ENCODE data around the gene CCDC171. TPM values are rescaled to one million over a fixed set of nuclear protein-coding genes. Genes with fewer than 3 reads are reported as not detected.

CCDC171 gene
- total RNA-seq, 2 experiments from 2014 or later: 10.4 to 18.2 TPM

GRCh38 chr9:15856591-15856990, 303.7 kb downstream of the CCDC171 start:
- TF ChIP-seq EZH2phosphoT487 (IDR thresholded peaks at IDR 0.05; ENCODE audit: borderline replicate concordance, low read depth, low read length): no peak
- TF ChIP-seq CTCF (conservative IDR thresholded peaks at IDR 0.05; ENCODE audit: low read length): no peak
- no peaks in the 10 kb centered on the region for H3K9me2 ChIP-seq (ENCODE audit: insufficient read depth, low read length)
- no TSS peak for BruUV-seq (replicated peaks)

GRCh38 chr9:15867334-15867733, 314.5 kb downstream of the CCDC171 start:
- no peak overlapping the region for H3K4me3 ChIP-seq (ENCODE audit: low read depth, low read length, poor library complexity, severe bottlenecking)
- BruUV-seq (replicated peaks): no TSS peak
- no peak for DNase-seq (ENCODE audit: low spot score)
- ChIA-PET POLR2A (interaction anchor here (1.0 kb wide), 1 partner anchor 10 kb away, joined by 3 read pairs; no protein-coding TSS in a partner anchor), CTCF (ENCODE audit: unreplicated experiment) (no interaction called here)
- no peaks in the 10 kb centered on the region for H3K36me3 ChIP-seq (ENCODE audit: insufficient read depth, low read length)
- no peak overlapping the region for H2AFZ ChIP-seq (ENCODE audit: low read length)
- no peak overlapping the region for H3K27ac ChIP-seq (ENCODE audit: low read depth, low read length, poor library complexity, severe bottlenecking)
- no peaks in the 10 kb centered on the region for H3K9me2 ChIP-seq (ENCODE audit: insufficient read depth, low read length)
- intact Hi-C loops (cut with micrococcal nuclease; ENCODE audit: unreplicated experiment): no loop called here
- no peaks in the 10 kb centered on the region for H3K79me2 ChIP-seq (ENCODE audit: insufficient read depth, low read depth, low read length)
- H4K20me1 ChIP-seq (ENCODE audit: insufficient read depth, low read length): no peaks in the 10 kb centered on the region
- TF ChIP-seq CTCF (conservative IDR thresholded peaks at IDR 0.05; ENCODE audit: low read length) (no peak), EZH2phosphoT487 (IDR thresholded peaks at IDR 0.05; ENCODE audit: borderline replicate concordance, low read depth, low read length) (no peak)
- no peaks in the 10 kb centered on the region for H3K9me3 ChIP-seq (ENCODE audit: low read length)
- no peak overlapping the region for H3K4me2 ChIP-seq (ENCODE audit: low read length)
- H3K4me1 ChIP-seq (ENCODE audit: insufficient read depth, low read length, poor library complexity, severe bottlenecking): no peaks in the 10 kb centered on the region

More at GRCh38 chr9:15856591-15856990, 303.7 kb downstream of the CCDC171 start:
- intact Hi-C loops (cut with micrococcal nuclease; ENCODE audit: unreplicated experiment): no loop called here
- H2AFZ ChIP-seq (ENCODE audit: low read length): no peak overlapping the region
- H3K27ac ChIP-seq (ENCODE audit: low read depth, low read length, poor library complexity, severe bottlenecking): no peak overlapping the region
- H4K20me1 ChIP-seq (ENCODE audit: insufficient read depth, low read length): no peaks in the 10 kb centered on the region
- POLR2A ChIA-PET: no interaction called here
- CTCF ChIA-PET (ENCODE audit: unreplicated experiment): no interaction called here
- H3K4me1 ChIP-seq (ENCODE audit: insufficient read depth, low read length, poor library complexity, severe bottlenecking): no peaks in the 10 kb centered on the region
- no peaks in the 10 kb centered on the region for H3K36me3 ChIP-seq (ENCODE audit: insufficient read depth, low read length)
- no peak overlapping the region for H3K4me3 ChIP-seq (ENCODE audit: low read depth, low read length, poor library complexity, severe bottlenecking)
- no peaks in the 10 kb centered on the region for H3K9me3 ChIP-seq (ENCODE audit: low read length)
- H3K79me2 ChIP-seq (ENCODE audit: insufficient read depth, low read depth, low read length): no peaks in the 10 kb centered on the region
- H3K4me2 ChIP-seq (ENCODE audit: low read length): no peak overlapping the region
- no peak for DNase-seq (ENCODE audit: low spot score)

GRCh38 chr9:15867988-15868387, 315.1 kb downstream of the CCDC171 start:
- POLR2A ChIA-PET: interaction anchor here (1.0 kb wide), 1 partner anchor 9 kb away, joined by 3 read pairs; no protein-coding TSS in a partner anchor
- BruUV-seq (replicated peaks): no TSS peak
- H3K36me3 ChIP-seq (ENCODE audit: insufficient read depth, low read length): no peaks in the 10 kb centered on the region
- no peaks in the 10 kb centered on the region for H4K20me1 ChIP-seq (ENCODE audit: insufficient read depth, low read length)
- intact Hi-C loops (cut with micrococcal nuclease; ENCODE audit: unreplicated experiment): no loop called here
- TF ChIP-seq CTCF (conservative IDR thresholded peaks at IDR 0.05; ENCODE audit: low read length) (no peak), EZH2phosphoT487 (IDR thresholded peaks at IDR 0.05; ENCODE audit: borderline replicate concordance, low read depth, low read length) (no peak)
- DNase-seq (ENCODE audit: low spot score): no peak
- H3K79me2 ChIP-seq (ENCODE audit: insufficient read depth, low read depth, low read length): no peaks in the 10 kb centered on the region
- H3K4me3 ChIP-seq (ENCODE audit: low read depth, low read length, poor library complexity, severe bottlenecking): no peak overlapping the region
- H3K4me2 ChIP-seq (ENCODE audit: low read length): no peak overlapping the region
- no peaks in the 10 kb centered on the region for H3K9me3 ChIP-seq (ENCODE audit: low read length)
- CTCF ChIA-PET (ENCODE audit: unreplicated experiment): no interaction called here
- no peak overlapping the region for H2AFZ ChIP-seq (ENCODE audit: low read length)
- no peak overlapping the region for H3K27ac ChIP-seq (ENCODE audit: low read depth, low read length, poor library complexity, severe bottlenecking)
- no peaks in the 10 kb centered on the region for H3K9me2 ChIP-seq (ENCODE audit: insufficient read depth, low read length)
- H3K4me1 ChIP-seq (ENCODE audit: insufficient read depth, low read length, poor library complexity, severe bottlenecking): no peaks in the 10 kb centered on the region
